ENCODE measurements around the gene RYR2.

RYR2 gene

DNA sequence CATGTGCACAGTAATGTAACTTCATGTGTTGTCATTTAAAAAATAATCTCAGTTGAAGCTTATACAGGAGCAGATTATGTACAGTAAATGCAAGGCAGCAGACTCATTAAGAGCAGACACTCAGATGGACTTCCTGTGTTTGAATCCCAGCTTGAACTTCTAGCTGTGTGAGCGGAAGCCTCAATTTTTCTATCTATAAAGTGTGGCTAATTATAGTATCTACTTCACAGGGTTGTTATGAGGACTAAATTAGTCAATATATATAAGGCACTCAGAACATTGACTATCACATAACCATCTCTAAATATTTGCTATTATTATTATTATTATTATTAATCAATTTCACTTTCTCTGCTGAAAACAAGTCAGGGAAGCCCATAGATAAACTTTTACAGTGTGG, 707.1 kb downstream of the RYR2 start:
- no peak for FAIRE-seq

GRCh38 chr1:237751090-237751489, 709.1 kb downstream of the RYR2 start:
- FAIRE-seq, result no peak

DNA sequence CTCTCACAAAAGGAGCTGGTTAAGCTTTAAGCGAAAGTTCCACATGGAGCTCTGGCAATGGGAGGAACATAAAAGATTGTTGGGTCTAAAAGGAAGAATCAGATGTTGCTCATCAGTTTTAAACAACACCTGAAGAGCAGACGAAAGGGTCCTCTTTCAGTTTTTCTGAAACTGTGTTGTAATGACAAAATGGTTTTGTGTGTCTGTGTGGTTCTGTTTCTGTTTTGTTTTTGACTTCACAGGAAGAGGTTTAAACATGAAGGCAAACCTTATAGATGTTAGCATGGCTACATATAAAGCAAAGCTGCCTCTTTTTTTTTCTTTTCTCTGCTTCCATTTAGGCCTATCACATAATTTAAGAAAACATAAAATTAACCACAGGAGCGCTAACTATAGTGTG, 712.6 kb downstream of the RYR2 start:
- no peak for FAIRE-seq

DNA sequence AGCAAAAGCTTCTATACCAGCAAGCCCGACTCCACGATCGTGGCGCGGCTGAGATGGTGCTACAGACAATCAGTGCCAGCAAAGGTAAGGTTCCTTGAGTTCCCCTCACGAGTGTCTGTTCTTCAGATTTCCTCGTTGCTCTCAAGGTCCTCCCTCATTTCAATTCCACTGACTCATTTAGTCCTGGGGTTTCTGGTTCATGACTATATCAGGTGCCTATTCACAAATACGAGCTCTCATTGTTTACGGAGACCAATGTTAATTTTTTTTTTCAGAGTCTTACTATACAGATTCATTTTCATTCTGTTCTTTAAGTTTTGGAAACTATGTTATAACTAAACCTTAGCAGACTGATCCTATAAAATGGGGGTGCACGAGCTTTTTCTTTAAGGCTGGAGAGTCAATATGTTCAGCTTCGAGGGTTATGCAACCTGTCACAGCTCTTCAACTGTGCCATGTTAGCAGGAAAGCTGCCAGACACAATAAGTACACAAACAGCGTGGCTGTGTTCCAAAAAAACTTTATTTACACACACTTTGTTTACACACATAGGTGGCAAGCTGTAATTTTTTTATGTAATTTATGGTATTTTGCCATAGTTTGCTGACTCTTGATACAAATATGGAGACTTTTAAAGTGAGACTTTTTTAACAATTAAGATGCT, 714.5 kb downstream of the RYR2 start:
- no peak for FAIRE-seq

GRCh38 chr1:237759377-237759776, 717.4 kb downstream of the RYR2 start:
- FAIRE-seq, result no peak

- no peak for FAIRE-seq
Measured at GRCh38 chr1:237760951-237761350, 719.0 kb downstream of the RYR2 start.

GRCh38 chr1:237763137-237763536, 721.2 kb downstream of the RYR2 start:
- FAIRE-seq, result no peak

DNA sequence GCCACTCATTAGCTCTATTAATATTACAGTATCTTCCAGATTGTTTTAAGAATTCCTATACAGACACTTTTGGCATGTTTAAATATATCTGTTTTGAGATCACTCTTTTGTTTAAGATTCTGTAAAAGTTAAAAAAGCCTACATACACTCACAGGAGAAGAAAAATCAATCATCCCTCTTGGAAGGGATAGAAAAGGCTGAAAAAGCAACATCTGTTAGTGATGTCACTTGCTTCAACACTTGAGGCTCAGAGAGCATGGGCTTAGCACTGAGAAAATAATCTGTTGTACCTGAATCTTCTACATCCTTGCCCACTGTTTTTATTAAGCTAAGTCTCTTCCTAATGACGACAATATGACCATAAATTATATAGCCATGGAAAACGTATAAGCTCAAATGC, 721.8 kb downstream of the RYR2 start:
- no peak for FAIRE-seq

GRCh38 chr1:237769916-237770315, 727.9 kb downstream of the RYR2 start:
- no peak for FAIRE-seq

DNA sequence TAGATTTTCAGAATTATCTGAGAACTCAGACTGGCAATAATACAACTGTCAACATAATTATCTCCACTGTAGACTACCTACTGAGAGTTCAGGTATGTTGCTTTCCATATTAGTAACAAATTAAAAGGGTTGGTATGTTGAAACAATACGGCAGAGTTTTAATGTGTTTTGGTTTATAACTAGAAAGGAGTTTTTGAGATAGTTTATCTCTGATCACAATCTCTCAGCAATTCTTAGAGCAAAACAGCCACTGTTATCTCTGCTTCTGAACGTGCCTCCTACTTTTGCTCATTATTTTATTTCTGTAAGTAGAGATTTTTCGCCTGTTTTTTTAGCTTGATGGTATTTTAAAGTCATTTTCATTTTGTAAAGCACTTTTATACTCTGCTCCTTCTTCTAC, 730.0 kb downstream of the RYR2 start:
- FAIRE-seq, result no peak

- FAIRE-seq, result no peak
Measured at GRCh38 chr1:237774246-237774645, 732.3 kb downstream of the RYR2 start.

GRCh38 chr1:237779356-237779755, 737.4 kb downstream of the RYR2 start:
- no peak for FAIRE-seq

- FAIRE-seq, result no peak
Measured at GRCh38 chr1:237786066-237786719, 744.2 kb downstream of the RYR2 start.

GRCh38 chr1:237788069-237788468, 746.1 kb downstream of the RYR2 start:
- no peak for FAIRE-seq

- no peak for FAIRE-seq
Measured at GRCh38 chr1:237789619-237790018, 747.6 kb downstream of the RYR2 start.

GRCh38 chr1:237791592-237791991, 749.6 kb downstream of the RYR2 start:
- FAIRE-seq, result no peak

GRCh38 chr1:237792149-237792548, 750.2 kb downstream of the RYR2 start:
- FAIRE-seq, result no peak

DNA sequence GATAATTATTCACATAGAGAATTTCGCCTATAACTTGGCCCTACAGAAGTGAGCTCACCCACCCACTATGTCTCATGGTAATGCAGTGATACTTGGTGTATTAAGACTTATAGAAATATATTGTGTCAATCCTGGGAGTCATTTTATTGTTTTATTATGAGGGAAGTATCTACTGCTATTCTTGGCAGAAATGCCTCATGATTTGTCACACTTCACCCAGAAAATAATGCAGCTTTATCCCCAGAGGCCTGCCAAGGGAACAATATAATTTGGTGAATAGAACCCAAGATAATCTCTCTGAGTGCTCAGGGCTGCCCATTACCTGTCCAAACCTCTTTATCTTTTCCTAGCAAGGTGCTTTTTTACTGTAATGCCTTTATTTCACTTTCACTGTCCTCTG, 750.7 kb downstream of the RYR2 start:
- no peak for FAIRE-seq

DNA sequence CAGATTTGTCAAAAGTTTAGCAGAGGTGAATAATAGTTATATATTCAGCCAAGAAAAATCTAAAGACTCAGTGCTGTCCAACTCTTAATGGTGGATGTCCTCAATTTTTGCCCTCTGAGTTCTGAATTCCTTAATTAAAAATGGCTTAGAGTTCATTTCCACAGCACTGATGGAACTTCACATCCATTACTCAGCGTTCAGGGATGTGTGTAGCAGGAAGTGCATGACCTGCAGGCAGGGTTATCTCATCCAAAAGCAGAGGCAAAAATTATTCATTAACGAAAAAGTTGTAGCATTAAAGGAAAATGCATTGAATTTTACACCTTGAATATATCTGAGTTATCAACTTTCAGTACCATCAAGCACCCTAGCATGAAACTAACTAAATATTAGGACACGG, 752.1 kb downstream of the RYR2 start:
- FAIRE-seq, result no peak

DNA sequence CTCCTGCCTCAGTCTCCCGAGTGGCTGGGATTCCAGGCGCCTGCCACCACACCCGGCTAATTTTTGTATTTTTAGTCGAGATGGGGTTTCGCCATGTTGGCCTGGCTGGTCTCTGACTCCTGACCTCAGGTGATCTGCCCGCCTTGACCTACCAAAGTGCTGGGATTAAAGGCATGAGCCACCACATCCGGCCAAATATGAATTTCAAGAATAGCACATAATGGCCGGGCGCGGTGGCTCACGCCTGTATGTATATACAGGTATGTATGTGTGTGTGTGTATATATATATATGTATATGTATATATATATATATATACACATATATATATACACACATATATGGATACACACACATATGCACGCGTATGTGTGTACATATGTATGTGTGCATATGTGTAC, 753.6 kb downstream of the RYR2 start:
- no peak for FAIRE-seq

GRCh38 chr1:237799762-237800474, 757.9 kb downstream of the RYR2 start:
- FAIRE-seq, result no peak

DNA sequence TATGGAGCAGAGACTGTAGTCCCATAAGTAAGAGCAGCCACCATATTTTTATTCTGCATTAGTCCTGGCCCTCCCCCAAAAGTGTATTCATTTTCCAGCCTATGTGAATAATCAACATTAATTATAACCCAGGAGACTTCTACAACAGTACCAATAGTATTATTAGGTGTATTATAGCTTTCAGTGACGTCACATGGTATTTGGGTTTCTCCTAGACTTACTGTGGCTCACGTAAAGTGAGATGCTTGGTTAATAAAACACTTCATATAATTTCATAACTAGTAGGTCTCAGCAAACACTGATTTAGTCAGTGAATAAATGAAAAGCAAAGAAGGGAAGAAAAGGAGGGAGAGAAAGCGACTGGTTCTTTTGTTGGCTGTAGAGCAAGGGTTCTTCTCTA, 762.5 kb downstream of the RYR2 start:
- no peak for FAIRE-seq

- FAIRE-seq, result no peak
Measured at GRCh38 chr1:237809099-237809498, 767.1 kb downstream of the RYR2 start.

DNA sequence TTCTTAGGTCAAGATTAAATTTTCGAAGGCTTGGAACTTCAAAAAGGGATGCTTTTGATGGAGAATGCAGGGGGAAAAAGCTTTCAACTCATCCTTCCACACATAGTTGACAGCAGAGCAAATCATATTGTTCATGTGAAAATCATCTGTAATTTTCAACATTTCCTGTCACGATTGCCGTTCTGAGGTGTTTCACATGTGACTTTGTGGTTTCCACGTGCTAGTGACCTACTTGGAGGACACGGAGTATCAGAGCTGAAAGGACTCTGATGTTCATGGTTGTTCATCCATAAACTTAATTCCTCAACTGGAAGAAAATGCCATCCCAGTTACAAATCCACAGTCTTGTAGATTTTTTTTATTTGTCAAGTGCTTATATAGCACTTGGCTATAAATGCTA, 769.6 kb downstream of the RYR2 start:
- no peak for FAIRE-seq

All from colon (tissue), 2 donors.